OCI-LY3 (cell line): Measurements from ENCODE around the gene SLC4A1.
A peak's percentile ranks its signal among the peaks of the same experiment; 100 is the strongest.

Experiments used
- H2AFZ ChIP-seq: fragments of 200-600, 300-600 bp; shearing (Covaris generic); 2 replicates; pipeline ENCODE4 v1.6.0; 2014; ENCODE audit warnings: antibody characterized with exemption, low read depth, low read length
- H3K27ac ChIP-seq: fragments of 200-600, 300-600 bp; sonication (generic); 2 replicates; pipeline ENCODE4 v1.5.1; 2014; ENCODE audit warnings: mild to moderate bottlenecking, low read length, moderate library complexity, mixed read lengths
- H3K27me3 ChIP-seq: fragments of 200-600, 300-600 bp; sonication (generic); 2 replicates; pipeline ENCODE4 v1.6.1; 2014; ENCODE audit warnings: low read depth, low read length, mixed read lengths
- H3K36me3 ChIP-seq: fragments of 200-600, 300-600 bp; sonication (generic); replicated peaks from 2 replicates; pipeline ENCODE3; 2014; ENCODE audit warnings: low read depth, low read length, mixed read lengths
- H3K4me1 ChIP-seq: fragments of 300-600, 200-600 bp; sonication (generic); 2 replicates; pipeline ENCODE4 v1.6.1; 2014; ENCODE audit warnings: low read length, mixed read lengths
- H3K4me2 ChIP-seq: fragments of 200-600, 300-600 bp; sonication (generic); 2 replicates; pipeline ENCODE4 v1.6.1; 2014; ENCODE audit warnings: low read length, mixed read lengths
- H3K4me3 ChIP-seq: fragments of 300-600, 200-600 bp; sonication (generic); 2 replicates; pipeline ENCODE4 v1.5.1; 2014; ENCODE audit warnings: antibody characterized with exemption, mild to moderate bottlenecking, low read length, moderate library complexity
- H3K79me2 ChIP-seq: fragments of 300-600, 200-600 bp; shearing (Covaris generic); 2 replicates; pipeline ENCODE4 v1.6.1; 2014; ENCODE audit warnings: mild to moderate bottlenecking, low read length, mixed read lengths
- H3K9ac ChIP-seq: fragments of 300-600, 200-600 bp; shearing (Covaris generic); 2 replicates; pipeline ENCODE4 v1.6.0; 2014; ENCODE audit warnings: mild to moderate bottlenecking, low read length, moderate library complexity
- H3K9me3 ChIP-seq: fragments of 200-600, 300-600 bp; shearing (Covaris generic); 2 replicates; pipeline ENCODE4 v1.6.1; 2014; ENCODE audit warnings: low read length, mixed read lengths; ENCODE audit not compliant: insufficient read depth
- H4K20me1 ChIP-seq: fragments of 200-600, 300-600 bp; sonication (generic); 2 replicates; pipeline ENCODE4 v1.6.1; 2016; ENCODE audit warnings: low read length, mixed read lengths; ENCODE audit not compliant: insufficient read depth
- CTCF ChIP-seq: fragments of 200-600, 300-600 bp; sonication (generic); IDR thresholded peaks from 2 replicates; pipeline ENCODE4 v1.5.1; 2014; ENCODE audit warnings: antibody characterized with exemption, low read length, low read depth
- EZH2phosphoT487 ChIP-seq: fragments of 200-600 bp; shearing (Covaris generic); IDR thresholded peaks from 2 replicates; pipeline ENCODE4 v1.6.1; 2018; ENCODE audit warnings: antibody characterized with exemption, mixed run types, low read depth

The SLC4A1 gene

GRCh38 chr17:44216173-44216572, 51.8 kb downstream of the SLC4A1 start:
- no peak for TF ChIP-seq CTCF
- Histone ChIP-seq H2AFZ (no peak overlapping the region), H3K4me1 (peaks cover 33% of the 10 kb centered on the region), H3K4me3 (peak overlapping the region; percentile 95), H3K9me3 (no peaks in the 10 kb centered on the region), H3K79me2 (peaks cover 58% of the 10 kb centered on the region), H3K27ac (peak overlapping the region; percentile 90), H3K36me3 (peaks cover 48% of the 10 kb centered on the region), H4K20me1 (no peaks in the 10 kb centered on the region), H3K9ac (peak overlapping the region; percentile 98), H3K27me3 (no peaks in the 10 kb centered on the region), H3K4me2 (peak overlapping the region; percentile 93)

- Histone ChIP-seq H3K36me3 (peaks cover 51% of the 10 kb centered on the region), H3K27me3 (no peaks in the 10 kb centered on the region), H3K4me1 (peaks cover 44% of the 10 kb centered on the region), H3K4me3 (no peak overlapping the region), H4K20me1 (no peaks in the 10 kb centered on the region), H3K79me2 (peaks cover 47% of the 10 kb centered on the region), H3K9me3 (no peaks in the 10 kb centered on the region), H3K27ac (no peak overlapping the region), H3K4me2 (no peak overlapping the region), H3K9ac (no peak overlapping the region), H2AFZ (no peak overlapping the region)
- TF ChIP-seq EZH2phosphoT487 (no peak), CTCF (no peak)
Measured at GRCh38 chr17:44214896-44215295, 53.0 kb downstream of the SLC4A1 start.

- peaks cover 51% of the 10 kb centered on the region for H3K4me1 ChIP-seq
Measured at GRCh38 chr17:44214230-44214494, 53.8 kb downstream of the SLC4A1 start.

GRCh38 chr17:44213403-44214229, 54.3 kb downstream of the SLC4A1 start:
- H3K4me2 ChIP-seq: no peak overlapping the region
- no peak overlapping the region for H3K27ac ChIP-seq
- peaks cover 52% of the 10 kb centered on the region for H3K4me1 ChIP-seq
- H3K9ac ChIP-seq: no peak overlapping the region
- no peak overlapping the region for H2AFZ ChIP-seq
- H3K79me2 ChIP-seq: peaks cover 43% of the 10 kb centered on the region
- TF ChIP-seq CTCF (no peak), EZH2phosphoT487 (no peak)
- no peak overlapping the region for H3K4me3 ChIP-seq
- H3K36me3 ChIP-seq: peaks cover 61% of the 10 kb centered on the region
- H3K27me3 ChIP-seq: no peaks in the 10 kb centered on the region
- no peaks in the 10 kb centered on the region for H3K9me3 ChIP-seq
- H4K20me1 ChIP-seq: no peaks in the 10 kb centered on the region

More at GRCh38 chr17:44214230-44214494, 53.8 kb downstream of the SLC4A1 start:
- Histone ChIP-seq H3K9ac (no peak overlapping the region), H3K4me3 (no peak overlapping the region), H3K27ac (no peak overlapping the region), H2AFZ (no peak overlapping the region), H4K20me1 (no peaks in the 10 kb centered on the region), H3K4me2 (no peak overlapping the region), H3K9me3 (no peaks in the 10 kb centered on the region), H3K27me3 (no peaks in the 10 kb centered on the region), H3K79me2 (peaks cover 48% of the 10 kb centered on the region), H3K36me3 (peaks cover 58% of the 10 kb centered on the region)
- TF ChIP-seq EZH2phosphoT487 (no peak), CTCF (no peak)
